MM.1S (cell line): Measurements from ENCODE around the gene ADGRL3.

Source experiments
- DNase-seq: peaks from one replicate; pipeline ENCODE4 v3.0.0-alpha.2; 2015
- H2AFZ ChIP-seq: fragments of 300-600 bp; sonication (generic); 2 replicates; pipeline ENCODE4 v1.6.0; 2016; ENCODE audit warnings: antibody characterized with exemption, low read length
- H3F3A ChIP-seq: fragments of 300-600 bp; sonication (generic); 2 replicates; pipeline ENCODE4 v1.6.1; 2016; ENCODE audit warnings: mild to moderate bottlenecking, antibody characterized with exemption, low read length, moderate library complexity, mixed read lengths; ENCODE audit not compliant: insufficient read depth
- H3K27ac ChIP-seq: fragments of 300-600 bp; sonication (generic); 2 replicates; pipeline ENCODE4 v1.5.1; 2016; ENCODE audit warnings: mild to moderate bottlenecking, low read length
- H3K27me3 ChIP-seq: fragments of 300-600 bp; sonication (generic); replicated peaks from 2 replicates; pipeline ENCODE4 v1.6.0; 2016; ENCODE audit warnings: low read length; ENCODE audit not compliant: insufficient read depth
- H3K36me3 ChIP-seq: fragments of 300-600 bp; sonication (generic); replicated peaks from 2 replicates; pipeline ENCODE4 v1.6.1; 2016; ENCODE audit warnings: mild to moderate bottlenecking, low read length, mixed read lengths; ENCODE audit not compliant: insufficient read depth
- H3K4me1 ChIP-seq: fragments of 300-600 bp; sonication (generic); 2 replicates; pipeline ENCODE4 v1.6.1; 2016; ENCODE audit warnings: low read length, mixed read lengths
- H3K4me2 ChIP-seq: fragments of 300-600 bp; sonication (generic); 2 replicates; pipeline ENCODE4 v1.6.0; 2016; ENCODE audit warnings: low read depth, low read length
- H3K4me3 ChIP-seq: fragments of 300-600 bp; sonication (generic); 2 replicates; pipeline ENCODE4 v1.5.1; 2016; ENCODE audit warnings: low read length, mixed read lengths
- H3K79me2 ChIP-seq: fragments of 300-600 bp; sonication (generic); 2 replicates; pipeline ENCODE4 v1.6.1; 2016; ENCODE audit warnings: mixed run types, low read length, mixed read lengths
- H3K9ac ChIP-seq: fragments of 300-600 bp; sonication (generic); 2 replicates; pipeline ENCODE4 v1.6.1; 2016; ENCODE audit warnings: low read length, mixed read lengths
- H3K9me2 ChIP-seq: fragments of 300-600 bp; sonication (generic); replicated peaks from 2 replicates; pipeline ENCODE4 v1.6.1; 2016; ENCODE audit warnings: mild to moderate bottlenecking, low read length, mixed read lengths; ENCODE audit not compliant: insufficient read depth
- H3K9me3 ChIP-seq: fragments of 300-600 bp; sonication (generic); replicated peaks from 2 replicates; pipeline ENCODE4 v1.6.1; 2016; ENCODE audit warnings: mild to moderate bottlenecking, low read length, mixed read lengths; ENCODE audit not compliant: insufficient read depth
- H4K20me1 ChIP-seq: fragments of 300-600 bp; sonication (generic); 2 replicates; pipeline ENCODE4 v1.6.1; 2016; ENCODE audit warnings: mild to moderate bottlenecking, low read length, moderate library complexity, mixed read lengths; ENCODE audit not compliant: insufficient read depth
- EZH2 ChIP-seq: fragments of 300-600 bp; sonication (generic); optimal IDR thresholded peaks from 2 replicates; pipeline ENCODE3; 2017; ENCODE audit warnings: low read depth, mild to moderate bottlenecking, antibody characterized with exemption, low read length, mixed read lengths
- EZH2phosphoT487 ChIP-seq: fragments of 300-600 bp; sonication (generic); IDR thresholded peaks from 2 replicates; pipeline ENCODE4 v1.6.1; 2018; ENCODE audit warnings: antibody characterized with exemption, low read length
- TF ChIP-seq, protein P1 (sequence below): fragments of 300-600 bp; sonication (generic); IDR thresholded peaks from 2 replicates; pipeline ENCODE4 v1.5.1; 2016; ENCODE audit warnings: antibody characterized with exemption, low read length, mixed read lengths

ADGRL3 gene

GRCh38 chr4:61889117-61889516 is 689.0 kb downstream of the ADGRL3 start:
- no peak overlapping the region for H3K27ac ChIP-seq
- H3K27me3 ChIP-seq = no peaks in the 10 kb centered on the region
- no peaks in the 10 kb centered on the region for H3K36me3 ChIP-seq
- no peaks in the 10 kb centered on the region for H3K4me1 ChIP-seq
- H3K4me2 ChIP-seq = no peak overlapping the region
- H3K9me2 ChIP-seq = no peaks in the 10 kb centered on the region
- no peaks in the 10 kb centered on the region for H4K20me1 ChIP-seq
- H3F3A ChIP-seq = no peaks in the 10 kb centered on the region
- no peak for TF ChIP-seq EZH2phosphoT487
- TF ChIP-seq, protein P1, sequence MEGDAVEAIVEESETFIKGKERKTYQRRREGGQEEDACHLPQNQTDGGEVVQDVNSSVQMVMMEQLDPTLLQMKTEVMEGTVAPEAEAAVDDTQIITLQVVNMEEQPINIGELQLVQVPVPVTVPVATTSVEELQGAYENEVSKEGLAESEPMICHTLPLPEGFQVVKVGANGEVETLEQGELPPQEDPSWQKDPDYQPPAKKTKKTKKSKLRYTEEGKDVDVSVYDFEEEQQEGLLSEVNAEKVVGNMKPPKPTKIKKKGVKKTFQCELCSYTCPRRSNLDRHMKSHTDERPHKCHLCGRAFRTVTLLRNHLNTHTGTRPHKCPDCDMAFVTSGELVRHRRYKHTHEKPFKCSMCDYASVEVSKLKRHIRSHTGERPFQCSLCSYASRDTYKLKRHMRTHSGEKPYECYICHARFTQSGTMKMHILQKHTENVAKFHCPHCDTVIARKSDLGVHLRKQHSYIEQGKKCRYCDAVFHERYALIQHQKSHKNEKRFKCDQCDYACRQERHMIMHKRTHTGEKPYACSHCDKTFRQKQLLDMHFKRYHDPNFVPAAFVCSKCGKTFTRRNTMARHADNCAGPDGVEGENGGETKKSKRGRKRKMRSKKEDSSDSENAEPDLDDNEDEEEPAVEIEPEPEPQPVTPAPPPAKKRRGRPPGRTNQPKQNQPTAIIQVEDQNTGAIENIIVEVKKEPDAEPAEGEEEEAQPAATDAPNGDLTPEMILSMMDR = no peak
- TF ChIP-seq EZH2 = no peak
- H3K9ac ChIP-seq = no peak overlapping the region
- H2AFZ ChIP-seq = no peak overlapping the region
- no peak for DNase-seq
- no peaks in the 10 kb centered on the region for H3K79me2 ChIP-seq
- no peaks in the 10 kb centered on the region for H3K9me3 ChIP-seq
- no peak overlapping the region for H3K4me3 ChIP-seq

GRCh38 chr4:61890321-61890720 is 690.2 kb downstream of the ADGRL3 start:
- H2AFZ ChIP-seq = no peak overlapping the region
- no peak for DNase-seq
- H3K27ac ChIP-seq = no peak overlapping the region
- TF ChIP-seq, protein P1 = no peak
- TF ChIP-seq EZH2phosphoT487 (no peak), EZH2 (no peak)
- H4K20me1 ChIP-seq = no peaks in the 10 kb centered on the region
- H3K9me3 ChIP-seq = no peaks in the 10 kb centered on the region
- H3K27me3 ChIP-seq = no peaks in the 10 kb centered on the region
- H3K79me2 ChIP-seq = no peaks in the 10 kb centered on the region
- no peaks in the 10 kb centered on the region for H3K36me3 ChIP-seq
- no peak overlapping the region for H3K4me2 ChIP-seq
- H3K9ac ChIP-seq = no peak overlapping the region
- no peaks in the 10 kb centered on the region for H3K4me1 ChIP-seq
- no peaks in the 10 kb centered on the region for H3F3A ChIP-seq
- no peaks in the 10 kb centered on the region for H3K9me2 ChIP-seq
- no peak overlapping the region for H3K4me3 ChIP-seq

DNA sequence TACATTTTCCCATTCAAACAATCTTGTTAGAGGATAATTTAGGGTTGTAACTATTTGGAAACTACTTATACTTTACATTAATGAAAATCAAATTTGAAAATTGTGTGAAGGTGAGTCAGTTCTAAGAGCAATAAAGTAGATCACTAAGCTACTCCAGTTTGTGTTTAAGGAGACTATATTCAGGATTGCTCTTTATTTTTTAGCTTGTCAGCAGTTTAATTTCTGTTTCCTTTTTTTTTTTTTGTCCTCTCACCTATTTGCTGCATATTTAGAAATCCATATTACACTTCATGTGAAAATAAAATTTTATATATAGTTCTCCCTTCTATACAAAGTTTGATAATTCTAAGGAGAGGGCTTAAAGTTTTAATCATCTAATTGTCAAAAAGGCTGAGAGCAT is 691.8 kb downstream of the ADGRL3 start:
- Histone ChIP-seq H3K4me3 (no peak overlapping the region), H3F3A (no peaks in the 10 kb centered on the region), H3K27me3 (no peaks in the 10 kb centered on the region), H3K79me2 (no peaks in the 10 kb centered on the region), H3K9ac (no peak overlapping the region), H3K9me2 (no peaks in the 10 kb centered on the region), H3K4me1 (no peaks in the 10 kb centered on the region), H4K20me1 (no peaks in the 10 kb centered on the region), H2AFZ (no peak overlapping the region), H3K27ac (no peak overlapping the region), H3K9me3 (no peaks in the 10 kb centered on the region), H3K4me2 (no peak overlapping the region), H3K36me3 (no peaks in the 10 kb centered on the region)
- no peak for TF ChIP-seq EZH2
- TF ChIP-seq, protein P1 = no peak
- TF ChIP-seq EZH2phosphoT487 = no peak
- no peak for DNase-seq

GRCh38 chr4:61896634-61897033 is 696.5 kb downstream of the ADGRL3 start:
- no peak for DNase-seq
- H3K79me2 ChIP-seq = no peaks in the 10 kb centered on the region
- H4K20me1 ChIP-seq = no peaks in the 10 kb centered on the region
- TF ChIP-seq EZH2phosphoT487 (no peak), EZH2 (no peak)
- TF ChIP-seq, protein P1 = no peak
- no peaks in the 10 kb centered on the region for H3F3A ChIP-seq
- H3K4me1 ChIP-seq = no peaks in the 10 kb centered on the region
- H3K4me2 ChIP-seq = no peak overlapping the region
- no peaks in the 10 kb centered on the region for H3K36me3 ChIP-seq
- H3K9me2 ChIP-seq = no peaks in the 10 kb centered on the region
- no peak overlapping the region for H2AFZ ChIP-seq
- no peaks in the 10 kb centered on the region for H3K27me3 ChIP-seq
- no peak overlapping the region for H3K4me3 ChIP-seq
- H3K9ac ChIP-seq = no peak overlapping the region
- no peak overlapping the region for H3K27ac ChIP-seq
- no peaks in the 10 kb centered on the region for H3K9me3 ChIP-seq
